Cardiac fibroblast (primary cell): Measurements from ENCODE around the gene PPIAL4G.
A peak's percentile ranks its signal among the peaks of the same experiment; 100 is the strongest.
"Not testable (repeated sequence)": the region's sequence is repeated elsewhere in the genome, so short reads cannot be mapped to it uniquely, and the experiment has no call there.

Experiments used
- DNase-seq, 2 donors: peaks; one replicate each; pipeline versions ENCODE4 v3.0.0 to v3.0.0-alpha.2; 2010; ENCODE audit warnings: low read depth in 2 of 2
- H3K4me3 ChIP-seq, 2 donors: replicated peaks in 1 of 2; 1 replicate in 1 of 2; 2 replicates in 1 of 2; pipeline ENCODE4 v1.5.1; 2011; ENCODE audit warnings: low read depth in 2 of 2, low read length in 2 of 2, mild to moderate bottlenecking in 2 of 2, moderate library complexity in 1 of 2
- TF ChIP-seq, protein P1 (sequence below): IDR thresholded peaks from one replicate; pipeline ENCODE4 v1.5.1; 2011; ENCODE audit warnings: low read depth, mild to moderate bottlenecking, low read length, inconsistent platforms

PPIAL4G gene

DNA sequence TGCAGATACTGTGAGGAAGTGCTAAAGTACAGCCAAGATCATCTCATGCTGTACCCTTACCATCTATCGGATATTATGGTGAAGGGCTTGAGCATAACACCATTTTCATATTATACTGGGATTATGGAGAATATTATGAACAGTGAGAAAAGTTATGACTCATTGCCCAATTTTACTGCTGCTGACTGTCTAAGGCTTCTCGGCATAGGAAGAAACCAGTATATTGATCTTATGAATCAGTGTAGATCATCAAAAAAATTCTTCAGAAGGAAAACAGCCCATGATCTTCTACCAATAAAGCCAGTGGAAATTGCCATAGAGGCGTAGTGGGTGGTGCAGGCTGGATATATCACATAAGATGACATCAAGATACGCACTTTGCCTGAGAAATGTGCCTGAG, 47.7 kb downstream of the PPIAL4G start:
- TF ChIP-seq, protein P1, sequence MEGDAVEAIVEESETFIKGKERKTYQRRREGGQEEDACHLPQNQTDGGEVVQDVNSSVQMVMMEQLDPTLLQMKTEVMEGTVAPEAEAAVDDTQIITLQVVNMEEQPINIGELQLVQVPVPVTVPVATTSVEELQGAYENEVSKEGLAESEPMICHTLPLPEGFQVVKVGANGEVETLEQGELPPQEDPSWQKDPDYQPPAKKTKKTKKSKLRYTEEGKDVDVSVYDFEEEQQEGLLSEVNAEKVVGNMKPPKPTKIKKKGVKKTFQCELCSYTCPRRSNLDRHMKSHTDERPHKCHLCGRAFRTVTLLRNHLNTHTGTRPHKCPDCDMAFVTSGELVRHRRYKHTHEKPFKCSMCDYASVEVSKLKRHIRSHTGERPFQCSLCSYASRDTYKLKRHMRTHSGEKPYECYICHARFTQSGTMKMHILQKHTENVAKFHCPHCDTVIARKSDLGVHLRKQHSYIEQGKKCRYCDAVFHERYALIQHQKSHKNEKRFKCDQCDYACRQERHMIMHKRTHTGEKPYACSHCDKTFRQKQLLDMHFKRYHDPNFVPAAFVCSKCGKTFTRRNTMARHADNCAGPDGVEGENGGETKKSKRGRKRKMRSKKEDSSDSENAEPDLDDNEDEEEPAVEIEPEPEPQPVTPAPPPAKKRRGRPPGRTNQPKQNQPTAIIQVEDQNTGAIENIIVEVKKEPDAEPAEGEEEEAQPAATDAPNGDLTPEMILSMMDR = no peak
- H3K4me3 ChIP-seq = no peak overlapping the region
- DNase-seq = no peak

DNA sequence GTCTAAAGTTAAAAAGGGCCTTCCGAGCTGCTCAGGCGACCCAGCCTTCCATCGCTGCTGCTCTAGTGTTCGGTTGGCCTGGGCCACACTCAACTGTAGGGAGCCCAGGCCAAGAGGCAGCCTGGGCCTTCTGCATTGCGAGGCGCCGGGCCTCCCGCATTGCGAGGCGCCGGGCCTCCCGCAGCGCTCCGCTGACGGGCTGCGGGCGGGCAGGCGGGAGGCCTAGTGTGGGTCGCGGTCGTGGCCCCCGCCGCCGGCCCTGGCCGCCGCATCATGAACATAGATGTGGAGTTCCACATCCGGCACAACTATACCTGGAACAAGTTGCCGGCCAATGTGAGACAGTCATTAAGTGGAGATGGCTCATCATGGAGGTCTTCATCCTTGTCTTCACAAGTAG, 48.3 kb downstream of the PPIAL4G start:
- TF ChIP-seq, protein P1 = no peak
- no peak for DNase-seq
- no peak overlapping the region for H3K4me3 ChIP-seq

DNA sequence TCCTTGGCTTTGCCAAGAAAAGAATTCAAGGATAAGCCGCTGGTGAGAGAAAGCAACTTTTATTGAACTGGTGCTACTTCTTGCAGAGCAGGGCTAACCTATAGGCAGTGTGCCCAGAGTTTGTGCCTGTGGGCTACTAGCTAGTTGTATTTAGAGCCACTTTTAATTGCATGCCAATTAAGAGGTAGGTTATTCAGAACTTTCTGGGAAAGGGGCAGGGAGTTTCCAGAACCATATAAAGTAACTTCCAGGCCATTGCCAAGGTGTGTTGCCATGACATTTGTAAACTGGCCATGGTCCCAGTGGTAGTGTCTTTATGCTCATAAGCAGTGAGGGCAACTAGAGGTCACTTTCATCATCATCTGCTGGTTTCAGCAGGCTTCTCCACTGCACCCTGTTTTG, 50.2 kb downstream of the PPIAL4G start:
- not testable (repeated sequence) for H3K4me3 ChIP-seq
- peak in 1 of 2 donors; percentile 28 for DNase-seq
